Right ventricle myocardium superior (tissue), 1 donor: ENCODE data around the gene POU3F1. TPM values are rescaled to one million over a fixed set of nuclear protein-coding genes. Genes with fewer than 3 reads are reported as not detected.
A peak's percentile ranks its signal among the peaks of the same experiment; 100 is the strongest.

Experiments used
- ATAC-seq: fragments of 200-7000 bp; cut with Tn5 transposase; one replicate; pipeline ENCODE4 v1.9.1; 2020; ENCODE audit warnings: mild to moderate bottlenecking; ENCODE audit not compliant: poor library complexity
- DNase-seq: peaks from one replicate; pipeline ENCODE4 v3.0.0-alpha.2; 2020
- intact Hi-C: fragments of 100-400 bp; cut with DNase I; formaldehyde crosslinking; loops from one replicate; pipeline ENCODE4 v1.11.2; 2022
- long read RNA-seq: library from polyadenylated mRNA; unstranded; transcript quantifications from one replicate; pipeline ENCODE4 v2.0.0, GENCODE V29; 2021
- total RNA-seq: library from RNA; stranded (reverse); fragmentation: NEBNext Ultra II Directional; extraction: Animal tissue kit (Norgen Biotek cat#: 25700); gene quantifications from one replicate; pipeline ENCODE4 v1.2.1, GENCODE V29; 2021
- donor health status: DM: no; HTN: yes; CAD: no; lungs with severe emphysema.

Gene POU3F1
- total RNA-seq, result 0.16 TPM
- long read RNA-seq, partial matches to known transcripts, result 0 of 2 reads
- long read RNA-seq, other reads (novel, unspliced or antisense), result 0 of 2 reads

DNA sequence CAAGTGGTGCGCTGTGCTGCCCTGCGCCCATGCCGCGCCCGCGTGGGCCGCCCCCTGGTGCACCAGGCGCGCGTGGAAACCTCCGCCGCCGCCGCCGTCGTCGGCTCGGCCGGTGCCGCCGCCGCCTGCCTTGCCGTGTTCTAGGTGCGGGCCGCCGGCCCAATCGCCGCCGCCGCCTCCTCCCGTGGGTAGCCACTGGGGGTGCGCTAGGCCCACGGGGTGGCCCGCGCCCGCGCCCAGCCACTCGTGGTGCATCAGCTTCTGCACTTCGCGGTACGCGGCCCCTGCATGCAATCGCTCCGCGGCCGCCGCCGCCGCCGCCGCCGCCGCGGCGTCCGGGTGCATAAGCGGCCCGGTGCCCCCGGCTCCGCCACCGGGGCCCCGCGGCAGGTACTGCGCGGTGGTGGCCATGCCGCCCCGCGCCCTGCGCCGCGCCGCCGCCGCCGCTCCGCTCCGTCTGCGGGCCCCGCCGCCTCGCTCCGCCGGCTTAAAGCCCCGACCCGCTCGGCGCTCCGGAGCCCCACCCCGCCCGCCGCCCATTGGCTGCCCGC is at the start of gene POU3F1:
POU3F1 (minus strand) TSS at position 461 of the 551 bp plus-strand sequence; CDS start at position 411, 50 bp downstream.
- DNase-seq, result peak; percentile 46
- no peak for ATAC-seq
- intact Hi-C loops, result no loop called here

DNA sequence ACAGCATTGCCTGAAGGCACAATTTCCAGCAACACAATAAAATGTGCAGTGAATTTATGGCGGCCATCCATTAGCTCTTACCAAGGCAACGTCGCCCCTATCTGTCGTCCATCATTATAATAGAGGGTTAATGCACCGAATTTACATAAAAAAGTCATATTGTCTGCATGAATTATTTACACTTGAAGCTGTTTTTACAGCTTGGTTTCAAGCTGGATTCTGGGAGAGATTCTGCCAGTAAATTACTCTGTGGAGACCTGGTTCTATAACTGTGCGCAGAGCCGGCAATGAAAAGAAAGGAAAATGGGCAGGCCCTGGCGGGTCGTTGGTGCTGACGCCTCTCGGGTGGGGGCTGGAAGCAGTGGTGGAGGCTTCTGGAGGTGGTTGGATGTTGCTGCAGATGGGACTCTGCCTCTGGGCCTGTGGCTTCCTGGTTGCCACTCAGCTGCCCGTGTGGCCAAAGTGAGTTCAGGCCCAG is 48.9 kb upstream of the POU3F1 start:
- ATAC-seq, result no peak
- intact Hi-C loops, result no loop called here
- no peak for DNase-seq

DNA sequence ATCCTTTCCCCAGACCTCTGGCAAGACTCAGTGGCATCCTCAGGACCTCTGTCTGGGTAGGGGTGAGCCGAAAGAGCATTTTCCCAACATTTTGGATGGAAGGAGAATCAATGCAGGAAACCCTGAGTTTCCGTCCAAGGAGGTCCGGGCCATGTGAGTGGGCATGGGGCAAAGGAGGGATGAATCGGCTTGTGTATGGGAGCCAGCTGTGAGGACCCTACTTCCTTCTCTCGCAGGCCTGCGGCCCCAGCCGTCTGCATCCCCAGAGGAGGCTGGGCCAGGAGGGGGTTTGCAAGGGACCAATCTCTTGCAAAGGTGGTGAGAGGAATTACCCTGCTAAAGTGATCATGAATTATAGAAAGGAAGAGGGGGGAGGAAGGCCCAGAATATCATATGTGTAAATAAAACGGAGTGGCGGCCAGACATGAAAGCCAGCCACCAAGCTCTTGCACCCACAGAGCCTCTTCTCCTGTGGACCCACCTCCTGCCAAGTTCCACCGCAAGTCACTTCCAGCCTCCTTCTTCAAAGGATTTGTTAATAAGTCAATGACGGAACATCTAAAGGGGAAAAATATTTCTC is 48.2 kb upstream of the POU3F1 start:
- intact Hi-C loops, result no loop called here
- ATAC-seq (no peak), DNase-seq (no peak)

GRCh38 chr1:38093569-38094520 is 47.3 kb upstream of the POU3F1 start:
- ATAC-seq (no peak), DNase-seq (no peak)
- intact Hi-C loops, result no loop called here

DNA sequence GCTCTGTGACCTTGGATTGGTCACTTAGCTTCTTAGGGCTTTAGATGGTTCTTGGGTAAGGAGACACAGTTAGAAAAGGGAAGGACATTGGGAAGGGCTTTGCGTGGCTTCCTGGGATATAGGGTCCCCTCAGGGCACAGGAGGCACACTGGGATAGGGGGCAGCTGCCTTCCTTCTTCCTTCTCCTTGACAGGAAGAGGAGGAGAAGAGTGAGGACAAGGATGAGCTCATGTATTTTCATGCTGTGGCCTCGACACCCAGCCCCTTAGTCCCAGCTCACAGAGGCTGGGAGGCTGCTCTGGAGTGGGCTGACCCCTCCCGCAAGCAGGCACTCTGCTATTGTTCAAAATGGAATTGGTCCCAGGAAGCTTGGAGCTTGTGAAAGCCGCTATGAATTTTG is 45.7 kb upstream of the POU3F1 start:
- ATAC-seq, result no peak
- intact Hi-C loops, result no loop called here

GRCh38 chr1:38090796-38091195 is 44.2 kb upstream of the POU3F1 start:
- ATAC-seq, result no peak
- intact Hi-C loops, result no loop called here
- DNase-seq, result no peak

More for the DNA sequence above, 45.7 kb upstream of the POU3F1 start:
- DNase-seq, result no peak

DNA sequence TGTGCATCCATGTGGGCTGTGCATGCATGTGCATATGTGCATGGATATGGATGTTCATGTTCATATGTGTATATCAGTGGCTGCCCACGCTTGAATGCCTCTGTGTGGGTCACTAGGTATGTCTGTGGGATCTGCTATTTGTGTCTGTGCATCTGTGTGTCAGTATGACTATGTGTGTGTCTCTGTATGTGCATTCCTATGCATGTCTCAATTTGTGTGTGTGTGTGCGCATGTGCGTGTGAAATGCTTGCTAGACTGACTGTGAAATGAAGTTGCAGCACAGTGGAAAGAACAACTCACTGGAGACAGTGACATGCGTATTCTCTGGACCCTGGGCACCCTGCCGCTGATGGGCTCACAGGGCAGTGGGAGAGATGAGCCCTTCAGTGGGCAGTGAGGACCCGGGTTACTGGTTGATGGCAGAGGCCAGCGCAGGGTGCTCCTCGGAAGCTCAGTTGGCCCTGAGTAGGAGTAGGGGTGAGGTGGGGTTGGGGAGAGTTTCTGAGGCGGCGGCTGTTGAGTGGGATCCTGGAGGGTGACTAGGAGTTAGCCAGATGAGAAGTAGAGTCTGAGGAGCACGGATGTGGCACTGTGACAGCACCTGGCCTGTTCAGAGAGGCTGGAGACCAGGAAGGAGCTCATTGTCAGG is 43.2 kb upstream of the POU3F1 start:
- DNase-seq (no peak), ATAC-seq (no peak)
- intact Hi-C loops, result no loop called here

- ATAC-seq (no peak), DNase-seq (no peak)
- intact Hi-C loops, result no loop called here
These were observed 42.2 kb upstream of the POU3F1 start for GRCh38 chr1:38088791-38089190.

DNA sequence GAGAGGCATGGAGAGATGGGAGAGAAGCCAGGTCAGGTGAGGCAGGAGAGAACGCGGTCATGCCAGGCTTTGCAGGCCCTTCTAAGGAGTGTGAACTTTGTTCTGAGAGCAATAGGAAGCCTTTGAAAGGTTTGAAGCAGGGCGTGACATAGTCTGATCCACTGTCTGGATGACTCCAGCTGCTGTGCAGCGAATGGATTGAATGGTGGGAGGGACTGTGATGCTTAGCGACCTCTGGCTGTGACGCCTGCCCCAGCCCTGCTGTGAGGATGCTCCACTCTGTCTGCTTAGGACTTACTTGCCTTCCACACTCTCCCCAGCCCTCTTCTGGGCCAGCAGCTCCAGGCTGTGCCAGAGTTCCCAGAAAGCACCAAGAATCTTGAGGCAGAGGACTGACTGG is 41.8 kb upstream of the POU3F1 start:
- no peak for DNase-seq
- intact Hi-C loops, result no loop called here
- ATAC-seq, result no peak

- DNase-seq, result no peak
- no peak for ATAC-seq
These were observed 41.1 kb upstream of the POU3F1 start for GRCh38 chr1:38087676-38088075.

GRCh38 chr1:38085666-38086330 is 39.2 kb upstream of the POU3F1 start:
- intact Hi-C loops, result no loop called here
- no peak for ATAC-seq
- DNase-seq, result no peak

More at GRCh38 chr1:38087676-38088075, 41.1 kb upstream of the POU3F1 start:
- intact Hi-C loops, result no loop called here

GRCh38 chr1:38084700-38085099 is 38.1 kb upstream of the POU3F1 start:
- DNase-seq (peak; percentile 71), ATAC-seq (peak; percentile 96)
- intact Hi-C loops, result no loop called here

- DNase-seq (no peak), ATAC-seq (no peak)
- intact Hi-C loops, result no loop called here
These were observed 37.5 kb upstream of the POU3F1 start for GRCh38 chr1:38084113-38084512.

DNA sequence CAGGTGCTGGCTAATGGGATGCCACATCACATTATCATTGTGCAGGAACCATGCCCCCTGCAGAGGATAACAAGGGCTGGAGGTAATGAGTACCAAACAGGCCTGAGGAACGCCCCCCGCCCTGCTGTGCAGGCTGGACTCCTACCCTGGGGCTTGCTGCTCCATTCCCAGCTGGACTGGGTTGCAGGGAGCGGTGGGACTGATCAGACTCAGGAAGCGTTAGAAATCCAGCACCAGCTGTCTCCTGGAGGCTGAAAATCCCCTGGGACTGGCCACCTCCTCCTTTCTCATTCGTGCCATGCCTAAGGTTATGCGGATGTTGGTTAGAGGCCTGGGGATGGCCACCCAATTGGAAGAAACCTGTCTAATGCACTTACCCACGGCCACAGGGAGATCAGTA is 36.9 kb upstream of the POU3F1 start:
- intact Hi-C loops, result no loop called here
- ATAC-seq, result no peak
- no peak for DNase-seq

DNA sequence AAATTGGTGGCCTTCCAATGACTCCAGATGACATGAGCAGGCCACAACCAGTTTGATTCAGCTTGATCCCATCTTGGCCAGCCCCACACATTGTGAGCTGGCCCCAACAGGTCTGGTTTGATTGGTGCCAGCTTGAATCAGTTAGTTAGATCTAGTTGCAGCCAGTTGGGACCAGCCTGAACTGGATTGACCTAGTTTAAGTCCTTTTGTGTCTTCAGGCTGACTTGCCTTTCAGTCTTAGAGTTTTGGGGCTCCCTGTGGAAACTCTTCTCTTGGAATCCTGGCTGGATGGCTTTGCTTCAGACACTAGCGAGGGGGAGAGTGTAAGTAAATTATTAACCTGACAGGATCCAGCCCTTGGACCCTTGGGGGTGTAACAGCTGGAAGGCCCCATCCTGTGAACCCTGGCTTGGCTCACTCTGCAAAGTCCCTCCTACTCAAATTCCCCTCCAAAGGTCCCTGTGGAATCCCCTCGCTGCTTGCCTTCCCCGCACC is 36.2 kb upstream of the POU3F1 start:
- ATAC-seq, result no peak
- no peak for DNase-seq
- intact Hi-C loops, result no loop called here

GRCh38 chr1:38079019-38079418 is 32.4 kb upstream of the POU3F1 start:
- intact Hi-C loops, result no loop called here
- ATAC-seq, result no peak
- DNase-seq, result no peak

GRCh38 chr1:38077523-38078147 is 31.0 kb upstream of the POU3F1 start:
- DNase-seq, result no peak
- intact Hi-C loops, result no loop called here
- ATAC-seq, result no peak

DNA sequence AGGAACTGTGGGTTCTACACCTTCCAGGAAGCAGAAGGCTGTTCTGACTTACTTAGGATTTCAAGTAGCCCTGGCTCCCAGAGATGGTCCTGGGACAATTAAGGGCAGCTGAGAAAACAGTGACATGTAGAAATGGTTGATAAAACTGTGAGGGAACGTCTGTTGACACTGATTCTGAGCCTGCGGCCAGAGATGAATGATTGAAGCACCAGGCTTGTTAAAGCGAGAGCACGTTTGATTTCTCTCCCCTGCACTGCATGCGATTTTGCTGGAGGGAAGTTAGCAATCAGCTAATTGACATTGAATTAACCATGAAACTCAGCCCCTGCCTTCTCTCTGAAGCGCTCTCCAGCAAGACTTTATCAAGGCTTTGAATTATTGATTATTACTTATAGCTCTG is 29.9 kb upstream of the POU3F1 start:
- no peak for DNase-seq
- no peak for ATAC-seq
- intact Hi-C loops, result no loop called here
